DOHH2 (cell line): ENCODE results near the gene SYT14.

Experiments used
- CTCF ChIP-seq: fragments of 200-600 bp; sonication (generic); IDR thresholded peaks from one replicate; pipeline ENCODE4 v1.5.1; 2014; ENCODE audit warnings: antibody characterized with exemption, mild to moderate bottlenecking, low read depth, low read length; ENCODE audit not compliant: poor library complexity, severe bottlenecking
- EZH2phosphoT487 ChIP-seq: fragments of 200-600 bp; sonication (generic); IDR thresholded peaks from 2 replicates; pipeline ENCODE4 v1.6.1; 2017; ENCODE audit warnings: borderline replicate concordance, mild to moderate bottlenecking, antibody characterized with exemption, low read length, moderate library complexity, mixed read lengths

GRCh38 chr1:210093461-210093860, 155.4 kb downstream of the SYT14 start:
- TF ChIP-seq CTCF (no peak), EZH2phosphoT487 (no peak)
